HG02981 (cell line): ENCODE measurements around the gene C11orf97.
"Not testable (repeated sequence)": the region's sequence is repeated elsewhere in the genome, so short reads cannot be mapped to it uniquely, and the experiment has no call there.

Experiments
- ATAC-seq: cut with Tn5 transposase; IDR thresholded peaks from one replicate; pipeline ENCODE4 v1.9.1; 2021; ENCODE audit warnings: mild to moderate bottlenecking, moderate library complexity; ENCODE audit not compliant: unreplicated experiment

The C11orf97 gene

GRCh38 chr11:94555752-94556329 is 43.6 kb downstream of the C11orf97 start:
- ATAC-seq: not testable (repeated sequence)

DNA sequence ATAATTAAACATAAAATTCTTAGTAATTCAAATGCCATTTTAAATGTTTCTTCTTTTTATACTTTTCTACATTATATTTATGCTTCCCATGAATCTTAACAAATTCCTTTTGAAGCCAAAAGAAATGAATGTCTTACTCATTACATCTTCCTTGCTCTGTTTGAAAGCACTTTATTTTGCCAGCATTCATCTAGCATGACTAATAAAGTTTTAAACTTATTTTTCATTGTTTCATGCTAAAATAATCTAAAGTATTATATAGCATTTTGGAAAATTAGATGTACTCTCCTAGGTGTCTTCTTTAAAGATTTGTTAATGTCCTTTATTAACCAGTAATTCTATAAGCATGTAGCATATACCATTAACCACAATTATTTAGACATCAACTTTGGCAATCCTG is 45.2 kb downstream of the C11orf97 start:
- ATAC-seq: no peak

DNA sequence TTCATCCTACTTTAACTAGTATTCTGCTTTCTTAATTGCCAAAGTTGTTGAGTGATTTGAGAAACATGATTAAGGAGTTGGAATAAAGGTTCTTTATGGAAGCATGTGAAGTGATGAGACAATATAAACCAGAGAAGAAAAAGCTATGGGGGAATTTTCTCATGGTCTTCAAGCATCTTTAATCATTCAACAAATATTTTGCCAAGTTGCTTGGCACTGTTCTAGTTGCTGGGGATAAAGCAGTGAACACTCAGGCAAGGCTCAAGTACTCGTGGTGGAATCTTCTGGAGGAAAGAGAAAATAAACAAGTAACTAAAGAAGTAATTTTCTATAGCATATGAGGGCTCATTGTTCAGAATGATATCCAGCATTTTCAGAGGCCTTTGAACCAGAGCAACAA is 45.7 kb downstream of the C11orf97 start:
- peak; percentile 5 for ATAC-seq

DNA sequence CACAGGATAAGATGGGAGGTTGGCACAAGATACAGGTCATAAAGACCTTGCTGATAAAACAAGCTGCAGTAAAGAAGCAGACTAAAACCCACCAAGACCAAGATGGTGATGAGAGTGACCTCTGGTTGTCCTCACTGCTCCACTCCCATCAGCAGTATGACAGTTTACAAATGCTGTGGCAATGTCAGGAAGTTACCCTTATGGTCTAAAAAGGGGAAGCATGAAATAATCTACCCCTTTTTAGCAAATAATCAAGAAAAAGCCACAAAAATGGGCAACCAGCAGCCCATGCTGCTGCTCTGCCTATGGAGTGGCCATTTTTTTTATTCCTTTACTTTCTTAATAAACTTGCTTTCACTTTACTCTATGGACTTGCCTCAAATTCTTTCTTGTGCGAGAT is 46.2 kb downstream of the C11orf97 start:
- peak; percentile 58 for ATAC-seq

DNA sequence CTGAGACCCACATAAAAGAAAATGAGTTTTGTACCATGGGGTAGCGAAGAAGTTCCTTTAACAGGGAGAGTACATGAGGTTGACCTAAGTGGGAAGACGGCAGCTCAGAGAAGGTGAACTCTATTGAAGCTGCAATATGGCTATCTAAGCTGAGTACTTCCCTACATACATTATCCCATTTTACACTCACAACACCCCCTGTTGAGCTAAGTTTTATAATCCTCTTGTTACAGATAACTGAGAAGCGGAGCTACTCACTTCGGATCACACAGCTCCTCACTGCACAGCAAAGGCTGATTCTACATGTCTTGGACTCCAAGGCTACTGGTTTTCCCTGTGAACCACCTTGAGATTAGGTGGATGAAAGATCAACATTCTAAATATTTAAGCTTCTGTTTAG is 46.7 kb downstream of the C11orf97 start:
- no peak for ATAC-seq

DNA sequence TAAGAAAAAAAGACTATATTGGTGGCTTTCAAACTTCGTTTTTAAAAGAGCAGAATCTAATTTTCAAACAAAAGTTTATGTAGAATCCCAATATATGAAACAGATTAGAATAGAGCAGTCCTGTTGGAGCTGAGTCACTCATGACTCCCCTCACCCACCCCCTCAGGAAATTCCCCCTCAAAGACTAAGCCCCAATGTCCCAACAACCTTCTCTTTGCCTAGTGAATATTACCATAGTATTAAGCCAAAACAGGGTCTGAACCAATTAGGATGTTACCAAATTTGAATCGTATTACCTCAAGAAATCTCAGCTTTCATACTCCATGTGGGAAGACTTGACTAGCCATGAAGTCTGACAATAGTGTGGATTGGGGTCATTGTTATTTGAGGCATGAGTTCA is 47.1 kb downstream of the C11orf97 start:
- no peak for ATAC-seq

GRCh38 chr11:94560834-94561233 is 48.6 kb downstream of the C11orf97 start:
- no peak for ATAC-seq

DNA sequence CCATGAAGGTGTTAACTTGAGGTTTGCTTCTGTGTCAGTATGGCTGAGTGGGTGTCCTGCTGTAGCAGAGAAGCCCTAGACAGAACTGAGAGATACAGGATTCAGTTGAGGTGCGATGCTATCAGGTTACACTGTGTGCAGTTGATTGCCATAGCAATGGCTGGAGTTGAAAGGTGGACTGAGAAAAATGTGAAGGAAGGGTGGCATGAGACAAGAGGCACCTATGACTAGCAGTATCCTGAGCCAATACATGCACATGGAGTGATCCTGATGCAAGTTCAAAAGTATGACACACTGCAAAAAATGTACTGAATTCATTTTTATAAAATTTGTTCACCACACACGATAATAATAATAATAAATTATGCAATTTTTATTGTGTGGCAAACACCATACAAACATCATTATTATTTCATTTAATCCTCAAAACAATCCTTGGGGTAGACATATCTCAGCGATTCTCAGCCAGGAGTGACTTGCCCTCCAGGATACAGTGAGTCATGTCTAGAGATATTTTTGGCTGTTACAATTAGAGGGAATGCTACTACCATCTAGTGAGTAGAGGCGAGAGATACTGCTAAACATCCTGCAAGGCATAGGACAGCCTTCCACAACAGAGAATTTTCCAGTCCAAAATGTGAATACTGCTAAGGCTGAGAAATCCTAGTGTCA is 51.1 kb downstream of the C11orf97 start:
- no peak for ATAC-seq

DNA sequence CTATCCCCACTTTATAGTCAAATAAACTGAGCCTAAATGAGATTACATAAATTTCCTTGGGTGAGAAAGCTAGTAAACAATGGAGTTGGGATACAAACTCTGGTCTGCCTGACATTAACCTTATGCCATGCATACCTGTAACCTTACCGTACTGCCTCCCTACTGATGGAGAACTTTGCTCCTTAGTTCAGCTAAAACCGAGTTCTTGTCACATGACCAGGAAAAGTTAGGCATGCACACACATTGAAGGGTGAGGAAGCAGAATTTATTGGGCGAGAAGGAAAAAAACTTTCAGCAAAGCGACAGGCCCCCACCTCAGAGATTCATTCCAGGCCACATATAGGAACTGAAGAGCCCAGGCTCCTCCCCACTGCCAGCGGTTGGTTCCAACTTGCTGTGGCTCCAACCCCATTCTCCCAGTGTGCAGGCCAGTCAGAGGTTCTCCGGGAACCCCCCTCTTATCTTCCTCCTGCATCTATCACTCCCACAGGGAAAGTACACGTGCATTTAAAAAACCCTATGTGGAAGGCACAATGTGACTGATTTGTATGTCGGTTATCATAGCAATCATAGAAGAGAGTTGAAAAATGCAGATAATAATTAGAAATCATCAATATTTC is 51.7 kb downstream of the C11orf97 start:
- no peak for ATAC-seq

DNA sequence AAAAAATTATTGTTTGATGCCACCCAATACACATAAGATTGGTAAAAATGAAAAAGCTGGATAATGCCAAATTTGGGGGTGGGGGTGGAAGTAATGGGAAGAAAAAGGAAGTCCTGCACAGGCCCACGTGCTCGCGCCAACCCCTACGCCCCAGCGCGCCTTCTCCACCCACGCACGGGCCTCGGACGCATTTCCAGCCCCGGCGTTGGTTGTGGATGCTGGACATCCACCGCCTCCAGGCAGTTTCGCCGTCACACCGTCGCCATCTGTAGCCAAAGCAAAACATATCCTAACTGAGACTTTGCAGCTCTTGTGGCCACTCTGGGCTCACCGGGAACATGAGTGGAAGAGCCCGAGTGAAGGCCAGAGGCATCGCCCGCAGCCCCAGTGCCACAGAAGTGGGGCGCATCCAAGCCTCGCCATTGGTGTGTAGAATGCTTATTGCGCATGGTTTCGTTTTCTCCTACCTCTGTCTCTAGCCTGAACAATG is 55.0 kb downstream of the C11orf97 start, which contains the start of gene PIWIL4:
PIWIL4 (plus strand) TSS at position 188 of the 490 bp plus-strand sequence; CDS start at position 339, 151 bp downstream.
- ATAC-seq: no peak

DNA sequence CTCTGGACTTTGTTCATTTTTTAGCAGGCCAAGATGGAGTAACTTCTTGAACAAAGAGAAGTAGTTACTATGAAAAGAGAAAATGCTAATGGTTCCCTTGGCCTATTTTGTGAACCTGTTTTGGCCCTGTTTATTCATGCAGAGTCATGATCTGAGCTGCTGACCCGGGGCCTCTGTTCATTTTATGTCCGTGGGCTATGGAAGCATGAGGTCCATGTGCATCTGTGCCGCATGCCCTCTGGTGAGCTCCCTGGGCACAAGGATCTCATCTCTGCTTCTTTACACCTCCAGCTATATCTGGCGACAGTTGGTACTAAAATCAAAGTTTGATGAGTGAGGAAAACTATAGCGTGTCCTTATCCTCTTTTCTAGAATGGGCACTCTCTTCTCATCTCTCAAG is 55.9 kb downstream of the C11orf97 start:
- no peak for ATAC-seq

- no peak for ATAC-seq
These were observed 56.5 kb downstream of the C11orf97 start for GRCh38 chr11:94568717-94569116.

- not testable (repeated sequence) for ATAC-seq
These were observed 60.7 kb downstream of the C11orf97 start for GRCh38 chr11:94572975-94573374.

GRCh38 chr11:94574193-94574961 is 62.1 kb downstream of the C11orf97 start:
- ATAC-seq: no peak

DNA sequence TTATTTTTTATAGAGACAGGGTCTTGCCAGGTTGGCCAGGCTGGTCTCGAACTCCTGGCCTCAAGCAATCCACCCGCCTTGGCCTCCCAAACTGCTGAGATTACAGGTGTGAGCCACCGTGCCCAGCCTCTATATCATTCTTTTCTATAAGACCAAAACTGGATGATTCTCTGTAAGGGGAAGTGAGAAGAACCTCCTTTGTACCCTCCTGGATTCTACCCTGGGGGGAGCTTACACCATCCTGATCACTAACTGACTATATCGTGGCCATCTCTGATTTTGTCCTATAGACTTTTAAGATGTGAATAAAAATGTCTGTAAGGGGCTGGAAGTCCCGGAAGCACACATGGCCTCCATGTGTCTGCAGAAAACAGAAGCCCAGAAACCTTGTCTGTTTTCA is 64.0 kb downstream of the C11orf97 start:
- no peak for ATAC-seq

GRCh38 chr11:94577841-94578240 is 65.6 kb downstream of the C11orf97 start:
- no peak for ATAC-seq
